Rectal smooth muscle tissue (tissue), 1 donor: ENCODE results near the gene KIAA1671.
"Not testable (repeated sequence)": the region's sequence is repeated elsewhere in the genome, so short reads cannot be mapped to it uniquely, and the experiment has no call there.

Experiments used
- H3K27ac ChIP-seq: one replicate; pipeline ENCODE4 v1.7.0; 2013; ENCODE audit warnings: low read depth, low read length, inconsistent platforms
- H3K27me3 ChIP-seq: one replicate; pipeline ENCODE4 v1.7.0; 2013; ENCODE audit warnings: low read length; ENCODE audit not compliant: control insufficient read depth, insufficient read depth
- H3K36me3 ChIP-seq: one replicate; pipeline ENCODE4 v1.7.0; 2013; ENCODE audit warnings: low read length; ENCODE audit not compliant: control insufficient read depth, insufficient read depth
- H3K4me1 ChIP-seq: one replicate; pipeline ENCODE4 v1.7.0; 2013; ENCODE audit warnings: low read length; ENCODE audit not compliant: control insufficient read depth, insufficient read depth
- H3K4me3 ChIP-seq: one replicate; pipeline ENCODE4 v1.7.0; 2013; ENCODE audit warnings: low read length
- H3K9ac ChIP-seq: one replicate; pipeline ENCODE4 v1.7.0; 2013; ENCODE audit warnings: low read length

KIAA1671 gene

DNA sequence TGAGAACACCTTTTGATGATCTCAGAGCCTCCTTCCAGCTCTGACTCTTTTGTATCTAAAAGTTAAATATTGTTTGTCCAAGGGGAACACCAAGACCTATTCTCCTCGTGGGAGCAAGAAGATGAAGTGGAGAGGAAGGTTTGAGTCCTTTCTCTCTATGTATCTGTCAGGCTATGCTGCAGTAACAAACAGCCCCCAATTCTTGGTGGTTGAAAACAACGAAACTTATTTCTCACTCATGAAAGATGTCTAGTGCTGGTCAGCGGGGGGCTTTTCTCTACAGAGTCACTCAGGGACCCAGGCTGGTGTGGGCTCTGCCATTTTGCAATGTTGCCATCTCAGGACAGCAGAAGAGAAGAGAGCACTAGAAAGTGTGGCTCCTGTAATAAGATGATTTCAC is 260.7 kb downstream of the KIAA1671 start:
- Histone ChIP-seq H3K4me3 (no peak overlapping the region), H3K9ac (no peak overlapping the region), H3K27ac (no peak overlapping the region), H3K36me3 (no peaks in the 10 kb centered on the region), H3K4me1 (no peaks in the 10 kb centered on the region), H3K27me3 (no peaks in the 10 kb centered on the region)

DNA sequence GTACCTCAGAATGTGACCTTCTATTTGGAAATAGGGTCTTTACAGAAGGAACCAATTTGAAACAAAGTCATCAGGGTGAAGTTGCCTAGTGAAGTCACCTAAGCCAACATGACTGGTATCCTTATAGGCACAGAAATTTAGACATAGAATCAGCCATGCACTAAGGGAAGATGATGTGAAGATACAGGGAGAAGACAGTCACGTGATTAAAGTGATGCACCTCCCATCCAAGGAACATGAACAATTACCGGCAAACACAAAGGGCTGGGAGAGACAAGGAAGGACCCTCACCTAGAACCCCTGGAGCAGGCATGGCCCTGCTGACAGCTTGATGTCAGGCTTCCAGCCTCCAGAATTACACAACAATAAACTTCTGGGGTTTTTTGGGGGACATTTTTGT is 263.7 kb downstream of the KIAA1671 start:
- Histone ChIP-seq H3K27me3 (no peaks in the 10 kb centered on the region), H3K4me3 (no peak overlapping the region), H3K4me1 (no peaks in the 10 kb centered on the region), H3K9ac (no peak overlapping the region), H3K36me3 (no peaks in the 10 kb centered on the region), H3K27ac (no peak overlapping the region)

DNA sequence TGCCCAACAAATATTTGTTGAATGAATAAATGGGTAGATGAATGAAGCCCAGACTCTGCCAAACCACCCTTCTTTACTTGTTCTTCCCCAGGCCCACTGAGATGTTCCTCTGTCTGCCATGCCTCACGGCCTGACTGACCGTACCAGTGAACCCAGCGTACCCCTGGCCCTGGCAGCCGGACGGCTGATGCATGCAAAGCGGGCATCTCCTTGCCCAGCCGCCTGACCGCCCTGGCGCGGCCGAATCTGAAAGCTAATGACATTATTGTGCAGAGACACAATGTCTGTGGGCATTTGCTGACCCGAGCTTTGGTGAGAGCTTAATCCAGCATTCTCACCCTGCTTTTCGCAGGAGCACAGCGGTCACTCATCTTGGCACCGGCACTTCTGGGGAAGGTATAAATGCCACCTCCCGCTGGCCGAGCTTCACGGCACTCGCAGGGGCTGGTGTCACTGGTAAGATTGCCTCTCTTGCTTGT is 266.7 kb downstream of the KIAA1671 start, which contains the start of gene CRYBB2:
CRYBB2 (plus strand) TSS at position 429 of the 479 bp plus-strand sequence. CDS start 1,791 bp downstream, outside the sequence.
- Histone ChIP-seq H3K4me3 (no peak within 1 kb of the TSS), H3K36me3 (no peaks in the 10 kb centered on the region), H3K27ac (no peak within 1 kb of the TSS), H3K4me1 (no peaks in the 10 kb centered on the region), H3K27me3 (no peaks in the 10 kb centered on the region), H3K9ac (no peak within 1 kb of the TSS)

DNA sequence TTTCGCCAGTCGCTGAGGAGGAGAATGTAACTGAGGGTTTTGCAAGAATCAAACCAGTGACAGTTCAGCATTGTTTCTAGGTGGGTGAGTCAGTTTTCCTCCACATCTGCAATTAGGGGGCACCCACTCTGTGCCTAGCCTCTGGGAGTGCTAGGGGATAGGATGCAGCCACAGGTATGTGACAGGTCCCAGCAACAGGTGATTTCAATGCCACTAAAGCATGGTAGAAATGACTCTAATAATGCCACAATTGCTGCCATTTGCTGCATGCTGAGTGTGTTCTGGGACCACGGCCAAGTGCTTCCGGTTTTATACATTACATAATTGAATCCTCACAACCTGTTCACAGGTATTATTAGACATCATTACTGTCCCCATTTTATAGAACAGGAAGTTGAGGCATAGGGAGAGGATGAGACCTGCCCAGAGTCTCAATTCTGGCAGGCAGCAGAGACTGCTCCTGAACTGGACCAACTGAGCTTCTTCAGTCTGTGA is 267.5 kb downstream of the KIAA1671 start:
- no peaks in the 10 kb centered on the region for H3K36me3 ChIP-seq
- H3K27me3 ChIP-seq = no peaks in the 10 kb centered on the region
- H3K4me1 ChIP-seq = no peaks in the 10 kb centered on the region
- no peak overlapping the region for H3K9ac ChIP-seq
- no peak overlapping the region for H3K27ac ChIP-seq
- no peak overlapping the region for H3K4me3 ChIP-seq

DNA sequence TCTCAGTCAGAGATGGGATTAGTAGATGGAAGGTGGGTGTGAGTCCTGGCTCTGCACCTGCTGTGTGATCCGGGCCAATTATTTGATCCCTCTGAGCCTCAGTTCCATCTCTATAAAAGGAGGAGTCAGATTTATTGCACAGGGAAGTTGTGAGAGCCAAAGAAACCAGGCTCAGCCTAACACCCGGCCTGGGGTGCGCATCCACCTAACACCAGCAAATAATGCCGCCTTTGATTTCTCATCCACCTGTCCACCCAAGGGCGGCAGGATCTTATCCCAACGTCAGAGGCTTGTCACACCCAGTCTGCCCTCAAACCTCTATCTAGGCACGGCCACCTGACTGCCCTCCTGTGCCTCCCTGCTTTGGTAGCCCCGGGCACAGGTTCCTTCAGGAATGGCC is 269.3 kb downstream of the KIAA1671 start:
- no peak overlapping the region for H3K27ac ChIP-seq
- no peak overlapping the region for H3K9ac ChIP-seq
- no peaks in the 10 kb centered on the region for H3K27me3 ChIP-seq
- H3K36me3 ChIP-seq = no peaks in the 10 kb centered on the region
- H3K4me1 ChIP-seq = no peaks in the 10 kb centered on the region
- H3K4me3 ChIP-seq = no peak overlapping the region

DNA sequence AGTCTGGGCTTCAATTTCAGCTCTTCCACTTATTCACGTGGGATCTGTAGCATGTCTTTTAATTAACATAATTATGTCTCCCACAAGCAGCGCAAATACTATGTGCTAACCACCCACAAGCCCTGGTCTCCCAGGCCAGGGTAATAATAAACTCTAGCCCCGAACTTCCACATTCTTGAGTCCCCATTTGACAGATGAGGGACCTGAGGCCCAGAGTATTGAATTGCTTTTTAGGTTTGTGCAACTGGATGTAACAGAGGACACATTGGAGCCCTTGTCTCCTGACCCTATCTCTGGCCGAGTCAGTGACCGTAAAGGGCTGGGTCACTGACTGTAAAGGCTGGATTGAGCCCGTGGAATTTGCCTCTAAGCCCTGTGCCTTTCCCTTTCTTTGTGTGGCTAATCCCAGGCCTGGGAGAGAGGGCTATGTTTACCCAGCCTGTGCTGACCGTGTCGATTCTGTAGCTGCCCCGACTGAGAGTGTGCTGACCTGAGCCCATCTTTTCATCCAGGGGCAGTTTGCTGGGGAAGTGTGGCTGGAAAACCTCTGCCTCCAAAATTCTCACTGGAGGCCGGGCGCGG is 270.8 kb downstream of the KIAA1671 start:
- H3K9ac ChIP-seq = no peak overlapping the region

DNA sequence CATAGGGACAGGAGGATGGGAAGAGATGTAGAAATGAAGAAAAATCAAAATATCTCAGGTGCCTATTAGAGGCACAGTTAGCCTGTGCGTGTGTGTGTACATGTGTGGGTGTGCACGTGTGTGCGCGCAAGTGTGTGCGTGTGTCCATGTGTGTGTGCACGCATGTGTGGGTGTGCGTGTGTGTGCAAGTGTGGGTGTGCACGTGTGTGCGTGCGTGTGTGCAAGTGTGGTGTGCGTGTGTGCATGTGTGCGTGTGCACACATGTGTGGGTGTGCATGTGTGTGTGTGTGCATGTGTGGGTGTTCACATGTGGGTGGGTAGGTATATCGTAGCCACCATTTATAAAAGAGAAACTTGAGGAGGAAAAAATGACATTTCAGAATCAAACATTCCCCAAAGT is 276.3 kb downstream of the KIAA1671 start:
- no peaks in the 10 kb centered on the region for H3K36me3 ChIP-seq
- no peak overlapping the region for H3K27ac ChIP-seq
- no peak overlapping the region for H3K4me3 ChIP-seq
- H3K9ac ChIP-seq = no peak overlapping the region
- H3K4me1 ChIP-seq = no peaks in the 10 kb centered on the region
- no peaks in the 10 kb centered on the region for H3K27me3 ChIP-seq

More for the DNA sequence above, 270.8 kb downstream of the KIAA1671 start:
- Histone ChIP-seq H3K4me3 (no peak overlapping the region), H3K27me3 (no peaks in the 10 kb centered on the region), H3K36me3 (no peaks in the 10 kb centered on the region), H3K4me1 (no peaks in the 10 kb centered on the region), H3K27ac (no peak overlapping the region)

DNA sequence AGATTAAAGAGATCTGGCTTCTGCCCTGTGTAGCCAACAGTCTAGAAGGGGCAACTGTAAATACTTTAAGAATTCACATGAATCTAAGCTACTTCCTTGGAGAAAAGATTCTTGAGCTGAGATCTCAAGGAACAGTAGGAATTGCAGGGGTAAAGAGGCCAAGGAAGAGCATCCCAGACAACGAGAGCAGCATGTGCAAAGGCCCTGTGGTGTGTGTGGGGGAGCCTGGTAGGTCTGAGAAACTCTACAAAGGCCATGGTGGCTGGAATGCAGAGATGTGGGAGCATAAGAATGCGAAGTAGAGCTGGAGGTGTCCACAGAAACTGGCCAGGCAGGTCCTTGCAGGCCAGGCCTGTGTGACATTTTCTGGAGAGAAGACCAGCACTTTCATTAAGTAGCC is 278.2 kb downstream of the KIAA1671 start:
- H3K4me3 ChIP-seq, H3K4me1 ChIP-seq, H3K27ac ChIP-seq, H3K9ac ChIP-seq, H3K36me3 ChIP-seq, H3K27me3 ChIP-seq: not testable (repeated sequence)

DNA sequence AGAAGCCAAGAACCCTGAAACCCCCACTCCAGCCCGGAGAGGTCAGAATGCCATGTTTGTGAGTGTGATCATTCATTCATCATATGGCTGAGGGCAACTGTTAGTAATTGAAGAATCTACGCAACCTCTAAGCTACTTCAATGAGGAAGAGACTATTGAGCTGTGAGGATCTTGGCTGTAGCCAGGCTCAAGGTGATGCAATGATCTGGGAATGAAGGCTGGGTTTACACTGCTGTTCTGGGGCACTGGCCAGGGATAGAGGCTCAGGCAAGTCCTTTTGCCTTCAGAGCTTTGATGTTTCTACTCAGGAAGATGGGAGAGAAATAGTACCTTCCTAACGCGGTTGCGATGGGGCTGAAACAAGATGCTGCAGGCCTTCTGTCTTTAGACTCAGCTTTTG is 279.8 kb downstream of the KIAA1671 start:
- Histone ChIP-seq H3K36me3 (no peaks in the 10 kb centered on the region), H3K9ac (no peak overlapping the region), H3K4me3 (no peak overlapping the region), H3K27me3 (peaks cover 6% of the 10 kb centered on the region), H3K4me1 (no peaks in the 10 kb centered on the region), H3K27ac (no peak overlapping the region)

DNA sequence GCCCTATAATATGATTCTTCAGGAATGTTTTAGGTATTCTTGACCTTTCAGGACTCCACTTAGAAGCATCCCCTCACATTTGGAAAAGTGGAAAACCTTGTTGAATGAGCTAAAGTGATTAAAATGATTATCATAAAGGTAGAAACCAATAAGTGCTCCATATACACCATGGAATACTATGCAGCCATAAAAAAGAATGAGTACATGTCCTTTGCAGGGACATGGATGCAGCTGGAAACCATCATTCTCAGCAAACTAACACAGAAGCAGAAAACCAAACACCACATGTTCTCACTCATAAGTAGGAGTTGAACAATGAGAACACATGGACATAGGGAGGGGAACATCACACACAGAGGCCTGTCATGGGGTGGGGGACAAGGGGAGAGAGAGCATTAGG is 281.2 kb downstream of the KIAA1671 start:
- H3K4me3 ChIP-seq, H3K27ac ChIP-seq, H3K36me3 ChIP-seq, H3K4me1 ChIP-seq, H3K27me3 ChIP-seq, H3K9ac ChIP-seq: not testable (repeated sequence)

DNA sequence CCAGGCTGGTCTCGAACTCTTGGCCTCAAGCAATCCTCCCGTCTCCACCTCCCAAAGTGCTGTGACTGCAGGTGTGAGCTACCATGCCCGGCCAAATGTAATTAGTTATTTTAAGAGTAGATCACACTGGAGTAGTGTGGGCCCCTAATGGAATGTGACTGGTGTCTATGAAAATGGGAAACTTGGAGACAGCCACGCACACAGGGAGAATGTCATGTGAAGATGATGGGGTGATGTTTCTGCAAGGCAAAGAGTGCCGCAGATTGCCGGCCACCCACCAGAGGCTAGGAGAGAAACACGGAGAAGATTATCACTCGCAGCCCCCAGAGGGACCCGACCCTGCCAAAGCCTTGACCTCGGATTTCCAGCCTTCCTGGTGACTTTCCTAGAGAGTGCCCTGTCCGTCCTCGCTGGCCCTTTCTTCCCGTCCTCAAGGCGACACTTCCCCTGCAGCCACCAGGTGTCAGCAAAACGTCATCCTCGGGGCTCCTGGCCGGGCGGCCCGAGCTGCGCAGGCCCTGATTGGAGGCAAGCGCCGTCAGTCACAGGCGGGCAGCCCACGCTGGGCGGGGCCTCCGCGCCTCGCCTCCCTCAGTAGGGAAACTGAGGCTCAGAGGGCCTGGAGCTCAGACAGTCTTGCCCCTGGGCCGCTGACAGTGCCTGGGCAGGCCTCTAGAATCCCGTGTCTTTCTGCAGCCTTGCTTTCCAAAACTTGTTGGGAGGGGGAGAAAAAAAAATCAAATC is 283.2 kb downstream of the KIAA1671 start:
- Histone ChIP-seq H3K36me3 (no peaks in the 10 kb centered on the region), H3K4me1 (no peaks in the 10 kb centered on the region), H3K9ac (no peak overlapping the region), H3K27ac (no peak overlapping the region), H3K4me3 (no peak overlapping the region), H3K27me3 (peaks cover 6% of the 10 kb centered on the region)

DNA sequence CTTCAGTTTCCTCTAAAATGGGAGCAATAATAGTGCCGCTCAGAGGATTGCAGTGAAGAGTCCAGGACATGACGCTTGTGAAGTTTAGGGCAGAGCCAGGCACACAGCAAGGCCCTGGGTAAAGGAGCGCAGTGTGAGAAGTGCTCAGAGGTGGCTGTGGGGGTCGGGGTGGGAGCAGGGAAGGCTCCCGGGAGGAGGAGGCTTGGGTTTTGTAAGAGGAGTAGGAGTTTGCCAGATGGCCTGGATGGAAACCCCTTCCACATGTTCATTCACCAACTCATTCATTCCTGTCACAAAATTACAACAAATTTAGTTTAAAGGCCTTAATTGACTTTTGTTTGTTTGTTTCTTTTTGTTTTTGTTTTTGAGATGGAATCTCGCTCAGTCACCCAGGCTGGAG is 283.9 kb downstream of the KIAA1671 start:
- Histone ChIP-seq H3K27me3 (peaks cover 6% of the 10 kb centered on the region), H3K4me1 (no peaks in the 10 kb centered on the region), H3K36me3 (no peaks in the 10 kb centered on the region), H3K27ac (no peak overlapping the region), H3K9ac (no peak overlapping the region), H3K4me3 (no peak overlapping the region)

DNA sequence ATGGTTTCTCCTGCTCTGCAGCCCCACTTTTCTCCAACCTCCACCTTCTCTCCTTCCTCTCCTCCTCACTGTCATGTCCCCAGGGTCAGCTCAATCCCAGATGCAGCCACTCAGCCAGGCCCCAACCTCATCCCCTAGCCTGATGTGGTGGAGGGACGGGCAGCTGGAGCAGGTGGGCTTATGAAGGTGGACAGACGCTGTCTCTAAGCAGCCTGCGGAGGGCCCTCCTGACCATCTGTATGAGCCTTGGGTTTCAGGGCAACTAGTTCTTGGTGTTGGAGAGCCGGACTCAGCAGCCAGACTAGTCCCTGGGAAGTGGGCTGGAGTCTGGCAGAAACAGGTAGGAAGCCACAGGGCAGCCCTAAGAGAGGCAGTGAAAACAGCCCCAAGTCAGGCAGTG is 285.0 kb downstream of the KIAA1671 start:
- H3K27me3 ChIP-seq = peaks cover 6% of the 10 kb centered on the region
- no peak overlapping the region for H3K27ac ChIP-seq
- no peak overlapping the region for H3K4me3 ChIP-seq
- no peaks in the 10 kb centered on the region for H3K36me3 ChIP-seq
- H3K4me1 ChIP-seq = no peaks in the 10 kb centered on the region
- no peak overlapping the region for H3K9ac ChIP-seq
